ENCODE results near the gene YAP1.
A peak's percentile ranks its signal among the peaks of the same experiment; 100 is the strongest.
"Not testable (repeated sequence)": the region's sequence is repeated elsewhere in the genome, so short reads cannot be mapped to it uniquely, and the experiment has no call there.

YAP1 gene

DNA sequence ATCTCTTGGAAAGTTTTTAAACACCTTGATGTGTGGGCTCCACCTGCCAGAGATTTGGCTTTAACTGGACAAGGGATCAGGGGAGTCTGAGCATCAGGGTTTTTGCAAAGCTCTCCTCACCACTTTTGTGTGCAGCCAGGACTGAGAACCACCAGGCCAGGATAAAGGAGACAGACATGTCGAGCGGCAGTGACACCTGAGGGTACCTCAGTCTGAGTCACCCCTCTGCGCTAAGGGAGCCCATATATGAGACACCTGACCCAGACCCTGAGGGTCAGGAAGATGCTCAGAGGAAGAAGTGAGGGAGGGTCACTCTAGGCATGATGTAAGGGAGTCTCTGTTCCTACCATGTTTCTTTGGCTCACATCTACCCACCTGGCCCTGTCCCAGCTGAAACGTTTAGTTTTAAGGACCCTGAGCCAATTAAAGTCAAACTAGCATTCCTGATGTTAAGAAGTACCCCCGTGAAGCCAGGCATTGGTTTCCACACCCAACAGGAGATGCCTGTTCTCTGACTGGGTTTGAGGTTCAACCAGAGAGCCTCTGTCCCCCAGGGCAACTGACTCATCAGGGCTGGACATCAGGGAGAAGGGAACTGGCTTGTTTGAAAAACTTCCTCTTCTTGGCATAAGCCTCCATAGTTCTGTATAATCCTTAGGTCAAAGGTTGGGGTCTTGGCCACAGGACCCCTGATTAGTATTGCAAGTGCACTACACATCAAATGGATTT lies 134.6 kb downstream of the YAP1 start:
- no peak for DNase-seq

DNA sequence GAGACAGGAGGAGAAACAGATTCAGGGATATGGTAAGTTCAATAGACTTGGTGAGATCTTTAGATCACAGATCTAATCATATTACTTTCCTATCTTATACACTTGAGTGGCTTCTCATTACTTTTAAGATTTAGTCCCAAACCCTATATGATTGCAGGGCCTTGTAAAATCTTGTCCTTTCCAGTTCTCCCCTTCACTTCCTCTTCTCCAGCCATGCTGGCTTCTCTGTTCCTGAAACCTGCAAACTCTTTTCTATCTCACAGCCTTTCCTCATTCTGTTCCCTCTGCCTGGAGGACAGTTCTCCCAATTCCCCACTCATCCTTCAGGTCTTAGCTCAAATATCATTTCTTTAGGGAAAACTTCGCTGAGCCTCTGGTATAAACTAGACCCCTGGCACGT lies 141.2 kb downstream of the YAP1 start:
- no peak for DNase-seq

DNA sequence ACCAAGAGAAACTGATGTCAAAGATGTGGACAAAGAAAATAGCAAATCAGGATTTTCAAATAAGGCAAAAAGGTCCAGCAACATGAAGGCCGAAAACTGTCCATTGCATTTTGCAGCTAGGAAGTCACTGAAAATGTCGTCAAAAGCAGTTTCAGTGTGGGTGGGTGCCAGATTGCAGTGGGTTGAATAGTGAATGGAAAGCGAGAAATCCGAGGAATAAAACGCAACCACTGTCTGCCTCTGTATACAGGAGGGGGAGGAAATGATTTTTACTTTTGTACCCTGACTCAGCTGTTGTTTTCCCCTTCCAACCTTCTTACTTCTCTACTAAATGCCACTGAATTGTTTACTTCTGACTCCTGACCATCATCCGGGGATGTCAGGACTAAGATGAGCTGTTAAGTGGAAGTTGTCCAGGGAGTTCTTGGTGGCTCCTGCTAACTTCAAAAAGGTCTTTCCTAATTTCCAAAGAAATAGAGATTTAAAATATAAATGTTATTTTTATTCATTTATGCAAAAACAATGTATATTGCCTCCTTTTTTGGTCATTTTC lies 142.2 kb downstream of the YAP1 start:
- DNase-seq, result no peak

DNA sequence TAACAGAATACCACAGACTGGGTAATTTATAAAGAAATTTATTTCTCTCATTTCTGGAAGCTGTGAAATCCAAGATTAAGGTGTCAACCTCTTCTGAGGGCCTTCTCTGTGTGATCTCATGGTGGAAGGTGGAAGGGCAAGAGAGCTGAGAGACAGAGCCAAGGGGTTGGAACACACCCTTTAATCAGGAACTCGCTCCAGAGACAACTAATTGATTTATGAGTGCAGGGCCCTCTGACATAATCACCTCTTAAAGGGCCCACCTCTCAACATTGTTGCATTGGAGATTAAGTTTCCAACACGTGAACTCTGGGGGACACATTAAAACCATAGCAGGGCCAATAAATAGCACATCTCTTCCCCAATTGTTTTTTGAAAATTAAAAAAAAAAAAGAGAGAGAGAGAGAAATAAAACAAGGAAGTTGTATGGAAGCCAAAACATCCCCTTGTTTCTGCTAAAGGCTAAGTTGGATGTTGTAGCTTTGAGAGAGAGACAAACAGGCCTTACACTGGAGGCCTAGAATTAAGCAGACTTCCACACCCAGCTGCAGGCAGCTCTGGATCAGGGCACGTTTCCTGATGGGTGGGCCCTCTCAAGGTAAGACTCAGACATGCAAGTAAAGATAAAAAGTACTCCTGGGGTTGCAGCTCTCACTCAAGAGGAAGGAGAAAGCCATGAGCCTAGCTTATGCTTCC lies 142.9 kb downstream of the YAP1 start:
- no peak for DNase-seq

DNA sequence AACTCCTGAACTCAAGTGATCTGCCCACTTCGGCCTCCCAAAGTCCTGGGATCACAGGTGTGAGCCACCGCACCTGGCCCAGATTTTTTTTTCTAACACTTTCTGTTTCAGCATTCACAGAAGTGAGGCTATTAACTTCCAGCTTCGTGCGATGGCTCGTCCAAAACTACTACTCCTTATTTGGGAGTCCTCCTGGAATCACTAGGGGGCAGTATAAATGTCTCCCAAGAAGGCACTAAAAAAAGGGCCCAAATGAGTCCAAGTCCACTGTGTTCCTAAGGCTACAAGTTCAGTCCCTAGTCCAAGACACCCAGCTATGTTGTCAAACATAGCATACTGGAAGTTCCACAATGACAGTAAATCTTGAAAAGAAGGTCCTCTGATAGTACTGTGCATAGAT lies 143.8 kb downstream of the YAP1 start:
- no peak for DNase-seq

DNA sequence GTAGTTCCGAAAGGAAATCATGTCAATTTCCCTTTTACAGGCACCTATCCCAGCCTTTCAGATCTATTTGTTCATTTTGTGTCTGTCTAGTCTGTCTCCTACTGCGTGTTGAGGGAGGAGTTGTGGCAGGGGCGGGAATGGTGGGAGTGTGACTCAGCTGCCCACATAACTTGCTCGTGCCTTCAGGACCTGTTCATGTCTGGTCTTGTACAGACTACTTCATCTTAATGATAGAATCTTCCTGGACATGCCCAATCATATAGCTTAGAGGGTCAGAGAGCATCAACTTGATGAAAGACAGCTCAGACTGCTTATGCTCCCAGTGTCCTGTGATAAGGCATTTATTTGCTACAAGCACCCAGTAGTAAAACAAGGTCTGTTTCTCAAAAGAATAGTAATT lies 146.0 kb downstream of the YAP1 start:
- no peak for DNase-seq

DNA sequence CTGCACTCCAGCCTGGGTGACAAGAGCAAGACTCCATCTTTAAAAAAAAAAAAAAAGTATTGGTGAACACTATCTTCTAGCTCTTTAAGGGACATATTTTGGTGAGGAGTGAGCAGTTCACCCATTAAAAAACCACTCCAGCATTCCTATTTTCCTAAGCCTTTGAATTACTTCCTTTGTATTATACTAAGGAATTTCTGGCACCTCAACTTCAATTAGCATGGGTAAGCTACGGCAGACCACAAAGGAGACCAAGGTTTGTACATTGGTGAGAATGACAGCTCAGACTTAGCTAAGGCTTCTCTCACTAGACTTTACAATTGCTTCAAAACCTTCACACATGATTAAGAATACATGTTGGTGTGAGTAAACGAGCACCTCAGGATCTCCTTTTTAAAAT lies 150.0 kb downstream of the YAP1 start:
- no peak for DNase-seq

DNA sequence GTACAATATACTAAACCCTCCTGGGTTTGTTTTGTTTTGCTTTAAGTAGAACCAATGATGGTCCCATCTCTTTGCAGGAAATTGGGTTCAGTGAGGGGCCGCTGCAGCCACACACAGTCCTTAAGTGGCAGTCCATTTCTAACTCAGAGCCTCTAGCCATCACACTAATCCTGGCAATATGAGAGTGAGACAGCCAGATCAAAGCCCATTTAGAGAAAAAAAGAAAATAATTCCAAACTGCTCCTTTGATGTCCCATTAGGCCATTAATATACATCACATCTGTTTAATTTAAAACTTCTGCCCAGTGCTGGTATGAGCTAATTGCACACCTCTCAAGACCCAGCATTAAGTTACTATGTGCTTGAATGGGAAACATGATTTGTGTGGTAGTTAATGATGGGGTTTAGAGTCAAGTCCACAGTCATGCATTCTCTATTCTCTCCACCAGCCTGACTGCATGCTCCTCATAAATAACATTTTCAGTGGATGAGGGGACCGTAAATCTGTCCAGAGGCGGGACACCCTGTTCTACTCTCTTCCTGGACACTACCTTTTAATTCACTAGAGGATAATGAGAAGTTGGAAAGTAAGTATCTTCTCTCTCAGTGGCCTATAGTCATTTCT lies 153.2 kb downstream of the YAP1 start:
- no peak for DNase-seq

DNA sequence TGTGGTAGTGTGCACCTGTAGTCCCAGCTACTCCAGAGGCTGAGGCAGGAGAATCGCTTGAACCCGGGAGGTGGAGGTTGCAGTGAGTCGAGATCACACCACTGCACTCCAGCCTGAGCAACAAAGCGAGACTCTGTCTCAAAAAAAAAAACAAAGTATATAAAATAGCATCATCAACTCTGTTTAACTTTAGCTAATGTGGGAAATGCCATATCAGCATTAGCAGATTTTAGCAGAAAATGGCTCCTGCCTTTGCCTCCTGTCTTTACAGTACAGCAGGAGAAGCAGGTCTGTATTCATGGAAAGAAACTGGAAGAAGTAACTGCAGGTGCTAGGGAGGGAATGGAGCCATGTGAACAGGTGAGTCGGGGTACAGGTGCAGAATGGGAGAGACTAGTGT lies 154.5 kb downstream of the YAP1 start:
- DNase-seq, result not testable (repeated sequence)

DNA sequence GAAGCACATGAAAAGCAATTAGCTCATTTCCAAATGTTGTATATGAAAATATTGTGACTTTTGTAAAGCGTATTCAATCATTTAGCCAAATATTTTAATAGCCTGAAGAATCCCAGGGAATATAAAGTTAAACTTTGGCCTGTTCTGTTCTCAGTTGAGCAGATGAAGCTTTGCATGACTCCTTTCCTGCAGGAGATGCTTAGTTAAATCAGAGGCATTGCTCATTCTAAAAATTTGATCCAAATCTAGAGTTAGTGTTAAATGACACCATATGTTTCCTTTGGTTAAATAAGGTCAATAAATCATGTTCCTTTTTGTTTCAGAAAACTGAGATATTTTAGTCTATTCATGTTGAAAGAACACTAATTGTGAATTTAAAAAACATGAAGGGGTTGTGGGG lies 155.9 kb downstream of the YAP1 start:
- no peak for DNase-seq

DNA sequence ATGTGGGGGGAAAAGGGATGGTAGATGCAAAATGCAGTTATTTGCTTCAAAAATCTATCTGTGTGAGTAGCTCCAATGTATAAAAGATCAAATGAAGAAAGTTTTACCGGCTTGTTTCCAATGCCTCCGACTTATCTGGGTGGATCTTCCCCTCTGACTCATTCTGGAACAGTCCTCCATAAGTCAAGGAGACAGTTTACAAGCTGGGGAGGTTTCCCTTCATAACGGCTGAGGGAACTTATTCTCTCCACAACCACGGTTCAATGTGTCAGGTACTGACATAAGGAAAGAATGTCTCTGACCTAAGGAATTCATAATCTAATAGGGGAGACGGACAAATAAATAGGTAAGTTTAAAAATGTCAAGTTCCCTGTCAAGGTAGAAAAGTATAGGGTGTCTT lies 157.4 kb downstream of the YAP1 start:
- DNase-seq, result no peak

DNA sequence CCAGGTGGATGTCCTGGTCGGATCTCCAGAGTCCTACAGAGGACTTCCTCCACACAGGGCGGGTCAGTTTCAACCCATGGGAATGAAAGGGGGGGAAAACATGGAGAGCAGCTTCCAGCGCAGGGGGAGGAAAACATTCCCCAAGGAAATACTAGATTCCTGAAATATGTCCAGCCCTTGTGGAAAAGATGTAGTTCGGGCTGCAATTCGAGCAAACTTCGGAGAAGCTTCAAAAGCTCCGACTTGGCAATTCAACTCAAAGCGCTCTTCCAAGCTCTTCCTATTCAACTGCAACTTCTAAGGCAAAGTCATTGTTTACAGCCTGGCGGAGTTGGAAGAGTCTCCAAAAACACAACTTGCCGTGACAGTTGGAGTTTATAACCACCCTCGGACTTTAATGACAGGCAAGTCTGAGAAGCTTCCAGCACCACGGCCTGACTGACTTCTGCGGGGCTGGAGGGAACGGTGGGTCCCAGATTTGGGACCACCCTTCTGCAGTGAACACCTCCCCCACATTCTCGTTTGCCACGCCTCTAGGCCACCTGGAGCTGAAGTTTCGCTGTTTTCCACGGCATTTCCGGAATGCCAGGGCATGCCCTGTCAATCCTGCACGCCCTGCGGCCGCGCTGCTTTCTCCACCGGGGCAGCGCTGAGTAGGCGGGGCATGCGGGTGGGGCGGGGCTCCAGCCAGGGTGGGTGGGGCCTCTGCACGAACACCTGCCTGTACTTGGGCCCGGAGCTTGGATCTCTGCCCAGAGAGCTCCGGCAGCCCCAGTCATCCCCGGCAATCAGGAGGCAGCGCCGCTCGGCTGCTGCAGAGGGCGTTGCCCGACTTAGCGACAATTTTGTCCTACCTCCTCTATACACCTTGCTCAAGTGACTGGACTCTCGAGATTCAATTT lies 158.1 kb downstream of the YAP1 start:
- DNase-seq, result peak; percentile 68 to 87

DNA sequence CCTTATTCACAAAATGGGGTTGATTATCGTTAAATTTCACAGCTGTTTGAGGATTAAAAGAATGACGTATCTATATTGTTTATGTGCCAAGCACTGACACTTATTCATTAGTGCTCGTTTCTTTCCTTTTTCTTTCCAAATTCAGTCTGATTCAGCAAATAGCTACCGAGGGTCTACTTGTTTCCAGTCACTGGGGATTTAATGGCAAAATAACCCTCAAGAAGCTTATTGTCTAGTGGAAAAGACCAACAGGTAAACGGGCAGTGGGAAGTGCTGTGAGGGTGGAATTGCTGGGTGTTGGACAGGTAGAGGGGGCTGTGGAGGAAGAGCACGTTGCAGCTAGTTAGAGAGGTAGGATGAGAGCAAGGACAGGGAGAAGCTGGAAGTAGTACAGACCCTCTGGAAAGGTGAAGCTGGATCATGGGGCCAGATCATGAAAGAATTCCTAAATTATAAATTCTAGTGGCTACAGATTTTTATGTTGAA lies 158.8 kb downstream of the YAP1 start:
- no peak for DNase-seq

DNA sequence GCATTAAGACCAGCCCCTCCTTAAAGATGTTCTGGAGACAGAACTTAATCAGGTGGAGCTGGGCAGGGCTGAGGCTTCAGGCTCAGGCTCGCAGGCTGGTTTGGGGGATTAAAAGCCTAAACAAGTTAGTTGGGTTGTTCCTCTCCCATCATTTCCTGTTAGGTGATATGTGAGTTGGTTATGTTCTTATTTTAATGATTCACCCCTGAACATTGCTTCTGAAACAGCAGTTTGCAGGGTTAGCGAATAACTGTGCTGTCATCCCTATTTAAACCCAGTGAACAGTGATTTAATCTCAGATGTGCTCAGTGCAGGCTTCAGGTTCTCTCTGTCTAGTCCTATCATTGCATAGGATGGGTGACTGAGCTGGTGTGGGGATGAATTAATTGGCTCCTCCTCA lies 159.7 kb downstream of the YAP1 start:
- no peak for DNase-seq

DNA sequence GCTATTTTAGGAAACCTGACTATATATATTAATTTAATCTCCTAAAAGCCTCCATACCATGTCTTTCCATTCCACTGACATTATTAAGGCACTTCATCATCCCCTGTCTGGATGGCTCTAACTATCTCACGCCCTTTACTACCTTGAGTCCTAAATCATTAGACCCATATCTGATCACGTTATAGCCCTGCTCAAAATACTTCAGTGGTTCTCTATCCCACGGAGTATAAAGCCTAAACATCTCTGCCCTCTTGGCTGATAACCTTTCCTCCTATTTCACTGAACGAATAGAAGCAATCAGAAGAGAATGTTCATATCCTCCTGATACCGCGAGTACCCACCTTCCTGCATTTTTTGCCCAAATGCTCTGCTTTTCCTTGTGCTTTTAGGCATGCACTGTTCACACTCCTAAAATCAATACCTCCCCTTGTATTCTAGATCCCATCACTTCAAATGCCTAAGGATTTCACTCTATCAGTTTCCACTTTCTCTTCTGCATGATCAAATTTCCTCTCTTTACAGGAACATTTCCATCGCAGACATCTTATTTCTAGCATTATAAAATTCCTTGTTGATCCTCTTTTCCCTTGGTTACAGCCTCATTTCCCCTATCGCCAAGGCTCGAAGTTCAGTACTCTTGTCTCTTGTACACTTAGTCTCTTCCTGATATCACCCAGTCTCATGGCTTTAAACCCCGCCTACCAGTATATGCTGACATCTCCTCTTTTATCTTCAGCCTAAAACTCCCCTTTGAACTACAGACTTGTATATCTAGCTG lies 162.0 kb downstream of the YAP1 start:
- DNase-seq, result no peak

DNA sequence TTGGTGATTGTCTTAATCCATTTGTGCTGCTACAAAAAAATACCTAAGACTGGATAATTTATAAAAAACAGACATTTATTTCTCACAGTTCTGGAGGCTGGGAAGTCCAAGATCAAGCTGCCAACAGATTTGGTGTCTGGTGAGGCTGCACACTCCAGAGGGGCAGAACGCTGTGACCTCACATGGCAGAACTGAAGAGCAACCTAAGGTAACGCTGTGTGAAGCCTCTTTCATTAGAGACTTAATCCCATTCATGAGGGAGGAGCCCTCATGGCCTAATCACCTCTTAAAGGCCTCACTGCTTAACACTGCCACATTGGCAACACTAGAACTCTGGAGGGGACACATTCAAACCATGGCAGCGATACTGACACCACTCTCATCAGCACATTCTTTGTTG lies 164.4 kb downstream of the YAP1 start:
- DNase-seq, result no peak

DNA sequence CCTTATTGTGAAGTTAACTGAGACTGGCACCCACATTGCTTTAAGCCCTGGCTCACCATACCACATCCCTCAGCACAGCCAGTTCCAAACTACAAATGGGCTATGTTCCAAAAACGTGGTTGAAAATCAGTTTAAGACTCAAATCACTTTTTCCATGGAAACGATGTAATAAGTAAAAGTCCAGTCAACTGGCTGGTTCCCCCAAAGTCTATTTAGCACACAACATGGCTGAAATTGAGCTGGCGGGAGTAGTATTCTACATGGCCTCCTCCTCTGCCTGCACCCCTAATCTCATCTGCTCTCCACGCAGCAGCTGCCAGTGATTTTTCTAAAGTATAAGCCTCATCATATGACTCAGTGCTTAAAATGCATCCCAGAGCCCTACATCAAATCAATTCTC lies 166.1 kb downstream of the YAP1 start:
- no peak for DNase-seq

DNA sequence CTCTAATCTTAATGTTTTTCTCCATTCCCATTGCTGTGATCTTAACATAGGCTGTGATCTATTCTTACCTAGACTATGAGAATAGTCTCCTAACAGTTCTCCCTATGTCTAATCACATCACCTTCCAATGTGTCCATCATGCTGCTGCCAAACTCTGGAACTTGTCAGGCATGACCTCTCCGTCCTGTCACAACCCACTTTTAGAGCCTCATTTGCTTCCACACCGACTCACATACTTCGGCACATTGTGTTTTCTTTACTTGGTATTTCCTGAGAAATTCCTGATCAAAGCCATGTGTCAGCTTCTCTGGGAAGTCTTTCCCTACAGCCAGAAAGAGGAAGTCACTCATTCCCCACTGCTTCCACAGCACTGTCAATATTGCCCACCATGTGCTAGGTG lies 166.5 kb downstream of the YAP1 start:
- DNase-seq, result no peak

DNA sequence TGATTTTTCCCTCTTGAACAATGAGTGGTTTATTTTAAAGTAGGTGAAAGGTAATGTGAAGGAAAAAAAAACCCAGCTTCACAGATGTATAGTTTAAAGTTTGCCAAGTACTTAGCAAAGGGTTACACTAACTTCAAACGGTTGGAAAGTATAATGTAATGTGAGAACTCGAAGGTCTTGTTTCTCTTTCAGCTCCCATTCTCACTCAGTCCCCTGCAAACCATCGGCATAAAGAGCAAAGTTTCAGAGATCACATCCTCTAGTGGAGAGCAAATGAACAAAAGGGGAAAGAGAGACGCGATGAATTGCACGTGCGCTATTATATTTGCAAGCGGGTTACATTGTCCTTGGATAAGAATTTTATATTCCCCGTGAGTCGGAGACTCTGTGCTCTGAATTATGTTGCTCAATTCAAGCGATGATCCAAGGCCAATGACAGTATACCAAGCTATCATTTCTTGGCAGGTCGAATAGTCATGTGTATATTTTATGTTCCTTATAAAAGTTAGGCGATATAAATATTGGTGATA lies 169.5 kb downstream of the YAP1 start:
- no peak for DNase-seq

DNA sequence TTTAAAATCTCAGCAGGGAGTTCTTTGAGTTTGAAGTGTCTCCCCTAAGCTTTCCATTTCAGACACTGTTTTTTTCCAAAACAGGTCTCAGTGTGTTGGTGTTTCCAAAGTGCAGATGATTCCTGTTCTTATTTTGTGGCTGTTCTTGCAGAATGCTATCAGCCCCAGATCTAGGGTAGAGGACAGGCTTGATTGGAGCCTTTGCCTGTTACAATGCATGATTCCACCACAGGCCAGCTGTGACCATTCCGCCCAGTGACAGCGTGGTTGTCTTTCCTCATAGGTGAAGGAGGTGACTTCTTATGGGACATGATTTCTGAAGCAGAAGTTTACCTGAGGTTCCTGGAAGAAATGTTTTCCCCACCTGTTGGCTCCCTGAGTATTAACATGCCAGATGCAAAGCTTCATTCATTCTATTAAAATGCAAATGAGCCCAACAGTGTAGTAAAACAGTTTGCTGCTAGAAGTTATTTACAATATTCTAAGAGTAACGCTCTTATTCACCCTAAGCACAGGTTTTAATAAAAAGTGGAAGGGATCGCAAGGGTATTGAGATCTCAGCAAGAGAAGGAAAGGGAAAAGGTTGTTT lies 170.1 kb downstream of the YAP1 start:
- DNase-seq, result no peak

Measured in SHP77 (cell line).